GM18526 (cell line): ENCODE measurements around the gene VAV2.

ENCODE experiments used
- POLR2A ChIP-seq: IDR thresholded peaks from 3 replicates; pipeline ENCODE4 v1.6.1; 2011; ENCODE audit not compliant: insufficient read length; ENCODE audit errors: extremely low read depth

VAV2 gene

DNA sequence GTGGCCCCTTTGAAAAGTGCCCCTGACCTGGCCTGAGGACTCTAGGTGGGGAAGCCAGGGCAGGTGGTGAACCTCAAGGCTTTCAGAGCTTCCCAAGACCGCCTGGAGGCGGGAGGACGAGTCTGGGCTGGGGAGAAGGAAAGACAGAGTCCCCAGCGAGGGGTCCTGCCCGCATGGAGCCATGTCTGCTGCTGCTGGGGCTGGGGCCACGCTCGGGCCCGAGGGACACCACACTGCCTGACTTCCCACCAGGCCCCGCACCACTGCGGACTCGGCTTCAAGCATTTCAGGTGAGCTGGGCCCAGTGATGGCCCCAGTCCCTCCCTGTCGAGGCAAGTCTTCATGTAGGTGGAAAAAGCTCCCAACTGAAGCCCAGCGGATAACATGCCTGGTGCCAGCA, 191.9 kb downstream of the VAV2 start:
- no peak for TF ChIP-seq POLR2A

DNA sequence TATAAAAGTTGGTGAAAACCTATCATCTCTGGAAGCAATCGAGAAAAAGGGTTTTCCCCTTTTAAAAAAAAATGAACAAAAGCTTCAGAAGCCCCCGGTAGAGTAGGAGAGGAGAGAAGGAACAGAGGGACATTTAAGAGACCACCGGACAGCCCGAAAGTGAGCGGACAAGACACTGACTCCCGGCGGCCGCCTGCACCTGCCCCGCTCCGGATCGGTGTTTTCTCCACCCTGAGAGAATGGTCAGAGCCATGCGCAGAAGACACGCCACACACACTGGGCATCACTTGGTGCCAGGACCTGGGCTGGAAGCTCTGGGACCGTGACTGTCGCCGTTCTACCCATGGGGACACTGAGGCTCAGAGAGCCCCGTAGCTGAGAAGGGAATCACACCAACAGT, 192.4 kb downstream of the VAV2 start:
- no peak for TF ChIP-seq POLR2A

DNA sequence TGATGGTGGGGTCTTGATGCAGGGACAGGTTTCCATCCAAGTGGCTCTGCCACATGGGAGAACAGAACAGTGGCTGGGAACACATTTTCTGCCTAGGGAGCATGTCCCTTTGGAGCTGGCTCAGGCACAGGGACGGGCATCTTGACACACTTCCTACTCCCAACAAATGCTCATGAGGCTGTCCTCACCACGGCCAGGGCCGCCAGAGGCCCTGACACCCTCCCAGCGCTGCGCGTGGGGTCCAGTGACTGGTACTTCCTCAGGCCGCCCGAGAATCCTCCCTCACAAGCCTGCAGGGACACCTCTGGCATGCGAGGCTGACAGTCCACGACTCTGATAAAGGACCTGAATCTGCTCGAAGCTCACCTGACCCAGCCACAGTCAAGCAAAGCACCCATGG, 193.0 kb downstream of the VAV2 start:
- TF ChIP-seq POLR2A = no peak

DNA sequence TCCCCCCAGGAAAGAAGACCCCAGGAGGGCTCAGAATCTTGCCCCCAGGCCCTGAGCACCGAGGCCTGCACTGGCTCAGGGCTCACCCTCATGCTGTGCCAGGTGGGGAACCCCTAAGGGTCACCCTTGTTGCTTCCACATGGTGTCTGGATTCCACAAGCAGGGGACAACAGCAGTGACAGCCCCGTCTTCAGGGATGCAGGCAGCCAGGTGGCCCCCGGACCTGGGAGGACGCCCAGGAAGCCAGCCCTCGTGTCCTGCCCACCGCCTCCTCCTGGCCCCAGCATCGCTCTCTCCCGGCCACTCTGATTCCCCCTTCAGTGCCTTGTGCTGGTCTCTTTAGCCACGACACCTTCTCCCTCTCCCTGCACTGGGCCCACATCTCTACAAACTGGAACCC, 194.0 kb downstream of the VAV2 start:
- no peak for TF ChIP-seq POLR2A

DNA sequence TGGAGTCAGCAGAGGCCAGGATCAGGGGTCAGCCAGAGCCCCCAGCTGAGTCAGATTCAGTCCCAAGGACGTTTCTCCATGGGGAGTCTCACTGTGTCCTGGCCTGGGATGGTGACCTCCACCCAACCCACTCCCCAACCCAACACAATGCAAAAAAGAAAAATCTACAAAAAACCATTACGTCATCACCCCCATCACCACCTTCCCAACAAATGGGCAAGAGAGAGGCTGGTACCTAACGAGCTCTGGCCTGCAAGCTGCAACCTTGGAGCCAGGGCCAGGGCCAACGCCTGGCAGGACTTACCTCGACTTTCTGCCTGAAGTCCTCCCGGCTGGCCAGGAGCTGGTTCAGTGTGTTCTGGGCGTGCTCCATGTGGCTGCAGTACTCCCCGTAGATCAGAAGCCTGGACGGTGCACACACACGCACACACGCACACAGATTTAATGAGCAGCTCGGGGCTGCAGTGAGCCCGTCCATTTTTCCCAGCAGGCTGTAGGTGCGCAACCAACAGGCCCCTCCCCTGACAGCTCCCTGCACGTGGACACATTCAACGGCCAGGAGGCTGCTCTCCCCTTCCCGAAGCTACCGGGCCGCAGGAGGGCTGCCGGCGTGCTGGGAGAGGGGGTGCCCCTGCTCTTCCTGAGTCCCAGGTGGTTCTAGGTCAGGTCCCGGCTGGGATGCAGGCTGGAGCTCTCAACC, 194.6 kb downstream of the VAV2 start:
- TF ChIP-seq POLR2A = no peak

DNA sequence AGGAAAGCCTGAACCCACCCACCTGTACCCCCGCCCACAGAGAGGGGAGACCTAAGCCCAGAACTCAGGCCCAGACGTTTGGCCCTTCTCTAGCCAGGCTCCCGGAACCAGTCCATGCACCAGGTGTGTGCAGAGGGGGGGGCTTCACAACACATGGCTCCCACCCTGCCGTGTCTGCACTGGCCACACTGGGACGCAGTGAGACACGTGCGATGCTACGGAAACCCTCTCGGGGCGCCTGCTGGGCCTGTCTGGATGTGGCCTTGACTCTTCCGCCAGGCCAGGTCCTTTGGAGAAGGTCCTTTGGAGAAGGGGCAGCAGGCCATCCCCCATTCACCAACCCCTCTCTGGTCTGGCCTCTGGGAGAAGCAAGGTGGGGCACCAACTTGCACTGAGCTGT, 195.6 kb downstream of the VAV2 start:
- TF ChIP-seq POLR2A = no peak

DNA sequence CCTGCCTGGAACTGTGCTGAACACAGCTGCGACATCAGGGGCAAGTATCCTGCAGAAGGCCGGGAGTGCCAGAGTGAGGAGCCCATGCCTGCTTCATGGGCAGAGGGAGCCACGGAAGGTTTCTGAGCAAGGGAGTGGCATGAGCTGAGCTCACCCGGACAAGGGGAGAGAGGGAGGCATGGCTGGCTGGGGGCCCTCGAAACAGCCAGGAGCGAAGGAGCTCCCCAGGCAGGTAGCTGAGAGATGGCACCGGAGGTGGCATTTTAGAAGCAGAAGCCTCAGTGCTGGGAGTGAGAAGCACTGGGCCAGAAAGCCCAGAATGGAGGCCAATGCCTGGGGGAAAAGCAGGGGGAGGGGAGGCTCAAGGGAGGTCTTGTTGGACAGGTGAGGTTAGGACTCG, 197.1 kb downstream of the VAV2 start:
- no peak for TF ChIP-seq POLR2A

DNA sequence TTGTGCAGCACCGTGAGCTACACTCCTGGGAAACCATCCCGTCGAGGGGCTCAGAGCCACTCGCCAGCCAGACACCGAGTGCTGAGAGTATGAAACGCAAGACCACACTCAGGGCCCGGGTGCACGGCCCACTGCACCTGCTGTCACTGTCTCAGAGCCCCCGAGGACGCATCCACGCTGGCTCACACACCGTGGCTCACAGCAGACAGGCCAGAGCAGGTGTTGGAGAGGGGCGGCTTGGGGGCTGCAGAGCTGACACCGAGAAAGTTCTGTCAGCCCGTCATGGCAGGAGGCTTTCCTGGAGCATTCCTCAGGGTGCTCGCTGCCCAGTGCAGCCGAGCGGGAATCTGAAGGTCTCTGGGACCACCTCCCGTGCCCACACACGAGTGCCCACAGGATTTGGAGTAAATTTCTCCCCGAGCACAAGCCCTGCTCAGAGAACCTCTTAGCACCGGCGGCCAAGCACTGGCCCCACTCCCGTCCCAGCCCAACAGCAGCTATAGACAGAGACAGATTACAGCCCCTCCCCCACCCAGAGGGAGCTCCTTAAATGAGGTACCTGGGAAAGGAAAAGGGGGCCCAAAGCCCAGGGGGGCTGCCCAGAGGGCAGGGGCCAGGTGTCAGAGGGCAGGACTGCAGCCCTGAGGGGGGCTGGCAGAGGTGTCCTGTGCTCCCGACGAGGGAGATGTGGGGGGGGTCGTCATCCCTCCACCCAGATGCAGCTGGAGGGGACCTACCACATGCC, 197.9 kb downstream of the VAV2 start:
- no peak for TF ChIP-seq POLR2A

DNA sequence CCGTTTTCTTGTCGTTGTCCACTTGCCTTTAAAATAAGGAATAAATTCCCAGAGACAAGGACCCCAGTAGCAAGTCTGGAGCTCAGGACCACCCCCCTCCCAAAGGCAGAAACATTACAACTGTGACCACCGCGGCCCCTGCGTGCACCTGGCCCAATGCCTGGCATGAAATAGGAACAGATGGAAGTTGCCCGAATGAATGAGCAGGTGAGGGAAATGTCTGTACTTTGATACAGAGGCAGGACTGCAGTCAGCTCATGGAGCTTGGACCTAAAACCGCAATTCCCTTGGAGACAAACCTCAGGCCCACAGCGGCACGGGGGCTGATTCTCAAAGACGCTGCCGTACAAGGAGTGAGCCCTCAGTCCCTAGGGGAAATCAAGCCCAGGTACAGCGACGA, 198.7 kb downstream of the VAV2 start:
- TF ChIP-seq POLR2A = no peak

DNA sequence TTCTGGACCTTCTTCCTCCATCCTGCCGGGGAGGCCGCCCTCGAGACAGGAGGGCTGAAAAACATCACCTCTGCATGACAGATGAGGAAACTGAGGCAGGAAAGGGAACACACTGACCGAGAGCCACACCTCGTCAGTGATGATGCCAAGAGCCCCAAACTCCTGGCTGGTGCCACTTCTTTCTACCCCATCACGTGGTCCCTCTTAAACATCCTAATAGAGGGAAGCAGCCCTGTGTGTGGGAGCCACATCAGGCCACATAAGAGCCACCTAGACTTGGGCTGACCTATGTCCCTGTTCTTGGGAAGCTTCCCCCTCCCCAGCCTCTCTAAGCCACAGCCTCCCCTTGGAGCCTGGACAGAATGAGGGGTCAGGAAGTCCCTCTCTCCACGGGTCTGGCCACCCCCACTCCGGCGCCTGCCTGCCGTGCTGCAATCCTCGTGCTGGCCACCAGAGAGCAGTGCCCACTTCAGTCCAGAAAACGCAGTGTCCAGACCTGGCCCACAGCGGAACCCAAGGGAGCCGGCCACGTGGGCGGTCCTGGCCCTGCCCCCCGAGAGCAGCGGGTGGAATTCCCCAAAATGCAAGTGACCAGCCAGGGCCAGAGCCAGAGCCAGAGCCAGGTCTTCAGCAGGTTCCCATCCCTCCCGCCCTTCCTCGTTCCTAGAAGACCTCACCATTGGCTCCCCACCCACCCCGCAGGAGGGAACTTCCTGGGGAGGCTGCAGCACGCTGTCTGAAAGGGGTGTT, 199.2 kb downstream of the VAV2 start:
- no peak for TF ChIP-seq POLR2A

DNA sequence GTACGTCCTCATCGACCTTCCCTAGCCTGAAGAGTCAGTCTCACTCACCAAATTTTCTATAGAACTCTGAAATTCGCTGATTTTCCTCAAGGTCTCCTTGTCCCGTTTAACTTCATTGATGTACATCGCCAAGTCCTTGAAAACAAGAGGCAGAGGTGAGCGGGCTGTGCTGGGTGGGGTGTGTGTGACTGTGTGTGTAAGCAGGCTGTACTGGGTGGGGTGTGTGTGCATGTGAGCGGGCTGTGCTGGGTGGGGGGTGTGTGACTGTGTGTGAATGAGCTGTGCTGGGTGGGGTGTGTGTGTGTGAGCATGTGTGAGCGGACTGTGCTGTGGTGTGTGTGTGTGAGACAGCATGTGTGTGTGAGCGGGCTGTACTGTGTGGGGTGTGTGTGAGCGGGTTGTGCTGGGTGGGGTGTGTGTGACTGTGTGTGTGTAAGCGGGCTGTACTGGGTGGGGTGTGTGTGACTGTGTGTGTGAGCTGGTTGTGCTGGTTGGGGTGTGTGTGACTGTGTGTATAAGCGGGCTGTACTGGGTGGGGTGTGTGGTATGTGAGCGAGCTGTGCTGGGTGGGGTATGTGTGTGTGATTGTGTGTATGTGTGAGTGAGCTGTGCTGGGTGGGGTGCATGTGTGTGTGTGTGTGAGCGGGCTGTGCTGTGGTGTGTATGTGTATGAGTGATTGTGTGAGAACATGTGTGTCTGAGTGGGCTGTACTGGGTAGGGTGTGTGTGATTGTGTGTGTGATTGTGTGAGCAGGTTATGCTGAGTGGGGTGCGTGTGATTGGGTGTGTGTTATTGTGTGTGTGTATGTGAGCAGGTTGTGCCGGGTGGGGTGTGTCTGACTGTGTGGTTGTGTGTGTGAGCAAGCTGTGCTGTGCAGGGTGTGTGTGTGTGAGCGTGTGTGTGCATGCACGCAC, 200.1 kb downstream of the VAV2 start:
- no peak for TF ChIP-seq POLR2A

DNA sequence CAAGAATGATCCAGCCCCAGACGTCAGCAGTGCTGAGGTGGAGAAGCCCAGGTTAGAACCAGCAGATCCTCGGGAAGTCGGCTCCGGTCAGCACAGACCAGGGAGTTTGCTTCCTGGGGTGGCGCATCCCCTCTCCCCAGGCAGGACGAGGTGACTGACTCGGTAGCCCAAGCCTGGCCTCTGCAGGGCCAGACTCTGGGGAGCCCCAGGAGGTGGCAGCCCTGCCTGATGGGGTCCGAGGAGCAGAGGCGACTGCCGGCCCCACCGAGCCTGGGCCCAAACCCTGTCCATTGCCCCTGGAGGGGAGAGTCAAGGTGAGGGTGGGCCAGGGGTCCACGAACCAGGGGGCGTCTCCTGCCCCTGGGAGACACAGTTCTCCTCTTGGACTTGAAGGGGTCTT, 201.1 kb downstream of the VAV2 start:
- TF ChIP-seq POLR2A = no peak

DNA sequence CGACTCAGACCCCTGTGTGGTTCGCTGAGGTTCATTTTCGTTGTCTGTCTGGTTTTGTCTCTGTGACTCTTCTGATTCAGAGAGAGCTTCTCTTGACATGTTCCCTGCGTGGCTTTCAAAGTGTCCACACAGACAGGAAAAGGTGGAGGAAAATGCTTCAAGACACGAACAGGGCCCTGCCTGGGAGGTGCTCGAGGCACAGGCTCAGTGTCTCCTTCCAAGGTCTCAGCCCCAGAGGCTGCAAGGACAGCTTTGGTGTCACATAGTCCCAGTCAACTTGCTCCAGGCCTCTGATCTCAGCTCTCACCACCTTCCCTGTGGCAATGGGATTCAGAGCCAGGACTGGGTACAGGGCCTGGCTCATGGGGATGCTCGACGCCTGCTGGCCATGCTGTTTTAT, 202.3 kb downstream of the VAV2 start:
- no peak for TF ChIP-seq POLR2A

DNA sequence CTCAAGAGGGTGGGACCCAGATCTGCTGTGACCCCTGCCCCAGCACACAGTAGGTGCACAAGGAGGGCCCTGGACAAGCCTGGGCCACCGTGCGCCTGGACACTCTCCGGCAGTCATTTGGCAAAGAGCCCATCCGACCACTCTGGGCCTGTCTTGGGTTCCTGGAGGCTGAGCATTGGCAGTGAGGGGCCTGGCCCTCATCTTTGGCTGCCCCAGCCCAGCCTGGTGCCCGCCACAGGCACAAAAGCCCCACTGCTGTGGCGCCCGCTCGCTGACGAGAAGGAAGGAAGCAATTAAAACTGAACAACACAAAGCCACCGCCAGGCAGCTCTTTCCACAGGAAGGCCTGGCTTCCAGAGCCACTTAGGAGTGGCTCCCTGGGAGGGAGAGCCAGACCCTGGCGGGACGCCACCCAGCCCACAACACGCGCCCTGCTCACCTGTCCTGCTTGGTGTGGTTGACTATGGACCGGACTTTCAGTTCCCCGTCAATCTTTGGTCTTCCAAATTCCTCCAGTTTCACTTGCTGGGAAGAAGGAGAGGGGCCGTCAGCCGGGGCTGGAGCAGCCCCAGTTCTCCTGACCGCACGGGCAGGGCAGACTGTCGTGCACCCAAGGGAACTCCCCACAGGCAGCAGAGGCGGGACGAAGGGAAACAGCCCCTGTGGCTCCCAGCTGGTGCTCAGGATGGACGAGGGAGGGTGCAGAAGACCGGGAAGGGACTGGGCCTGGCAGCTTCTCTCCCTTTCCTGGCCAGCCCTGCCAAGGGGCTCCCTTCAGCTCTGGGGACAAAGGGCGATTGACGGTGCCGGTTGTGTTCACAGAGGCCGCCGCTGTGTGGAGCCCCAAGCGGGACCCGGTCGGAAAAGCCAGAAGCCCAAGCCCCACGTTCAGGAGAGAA, 203.1 kb downstream of the VAV2 start:
- no peak for TF ChIP-seq POLR2A
